Upper lobe of left lung (tissue), 4 donors: ENCODE results near the gene APP.

Experiments
- EP300 ChIP-seq, 4 donors: sonication (generic); formaldehyde crosslinking; IDR thresholded peaks; one replicate each; pipeline ENCODE4 v1.5.1; 2017; ENCODE audit warnings: antibody characterized with exemption in 4 of 4, control low read depth in 2 of 4
- POLR2A ChIP-seq, 4 donors: fragments of 450-650 bp; IDR thresholded peaks; one replicate each; pipeline ENCODE4 v1.5.1; 2016 to 2017; ENCODE audit warnings: antibody characterized with exemption in 4 of 4, mild to moderate bottlenecking in 2 of 4
- TF ChIP-seq, protein P1 (sequence below), 6 experiments: fragments of 450-650 bp in 4 of 6; fragments of 200-600 bp in 2 of 6; sonication (generic) in 2 of 6; IDR thresholded peaks; one replicate each; pipeline ENCODE4 v1.5.1; 2016 to 2019; ENCODE audit warnings: antibody characterized with exemption in 6 of 6

DNA sequence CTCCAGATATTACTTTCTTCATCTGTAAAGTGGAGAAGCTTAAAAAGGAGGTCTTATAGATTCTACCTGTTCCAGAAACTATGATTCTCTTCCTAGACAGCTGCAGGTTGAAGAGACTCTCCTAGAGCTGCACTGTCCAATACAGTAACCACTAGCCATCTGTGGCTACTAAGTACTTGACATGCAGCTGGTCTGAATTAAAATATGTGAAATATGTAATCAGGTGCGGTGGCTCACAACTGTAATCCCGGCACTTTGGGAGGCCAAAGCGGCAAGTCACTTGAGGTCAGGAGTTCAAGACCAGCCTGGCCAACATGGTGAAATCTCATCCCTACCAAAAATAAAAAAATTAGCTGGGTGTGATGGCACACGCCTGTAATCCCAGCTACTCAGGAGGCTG is 15.8 kb downstream of the APP start:
- TF ChIP-seq, protein P1, sequence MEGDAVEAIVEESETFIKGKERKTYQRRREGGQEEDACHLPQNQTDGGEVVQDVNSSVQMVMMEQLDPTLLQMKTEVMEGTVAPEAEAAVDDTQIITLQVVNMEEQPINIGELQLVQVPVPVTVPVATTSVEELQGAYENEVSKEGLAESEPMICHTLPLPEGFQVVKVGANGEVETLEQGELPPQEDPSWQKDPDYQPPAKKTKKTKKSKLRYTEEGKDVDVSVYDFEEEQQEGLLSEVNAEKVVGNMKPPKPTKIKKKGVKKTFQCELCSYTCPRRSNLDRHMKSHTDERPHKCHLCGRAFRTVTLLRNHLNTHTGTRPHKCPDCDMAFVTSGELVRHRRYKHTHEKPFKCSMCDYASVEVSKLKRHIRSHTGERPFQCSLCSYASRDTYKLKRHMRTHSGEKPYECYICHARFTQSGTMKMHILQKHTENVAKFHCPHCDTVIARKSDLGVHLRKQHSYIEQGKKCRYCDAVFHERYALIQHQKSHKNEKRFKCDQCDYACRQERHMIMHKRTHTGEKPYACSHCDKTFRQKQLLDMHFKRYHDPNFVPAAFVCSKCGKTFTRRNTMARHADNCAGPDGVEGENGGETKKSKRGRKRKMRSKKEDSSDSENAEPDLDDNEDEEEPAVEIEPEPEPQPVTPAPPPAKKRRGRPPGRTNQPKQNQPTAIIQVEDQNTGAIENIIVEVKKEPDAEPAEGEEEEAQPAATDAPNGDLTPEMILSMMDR (IDR thresholded peaks at IDR 0.05): no peak
- TF ChIP-seq EP300 (IDR thresholded peaks at IDR 0.05): no peak
- TF ChIP-seq POLR2A (IDR thresholded peaks at IDR 0.05): no peak
